SJSA1 (cell line): Measurements from ENCODE around the gene KDM4B. TPM values are rescaled to one million over a fixed set of nuclear protein-coding genes. Genes with fewer than 3 reads are reported as not detected.

ENCODE experiments used
- DNase-seq, 2 experiments: peaks; one replicate each; pipeline ENCODE4 v3.0.0-alpha.2; 2015 to 2020; ENCODE audit warnings: low spot score in 2 of 2, low read depth in 1 of 2
- H3K27ac ChIP-seq: fragments of 250-450 bp; sonication (Bioruptor Pico); 2 replicates; pipeline ENCODE4 v1.5.1; 2020; ENCODE audit warnings: mild to moderate bottlenecking, moderate library complexity
- H3K27me3 ChIP-seq: fragments of 250-450 bp; sonication (Bioruptor Pico); replicated peaks from 2 replicates; pipeline ENCODE4 v1.5.1; 2020; ENCODE audit warnings: mild to moderate bottlenecking, moderate library complexity
- H3K36me3 ChIP-seq: fragments of 250-450 bp; sonication (Bioruptor Pico); 2 replicates; pipeline ENCODE4 v1.5.1; 2020; ENCODE audit warnings: mild to moderate bottlenecking
- H3K4me1 ChIP-seq: fragments of 250-450 bp; sonication (Bioruptor Pico); replicated peaks from 2 replicates; pipeline ENCODE4 v1.6.1; 2021; ENCODE audit warnings: mild to moderate bottlenecking
- H3K4me3 ChIP-seq: fragments of 250-450 bp; sonication (Bioruptor Pico); 2 replicates; pipeline ENCODE4 v1.5.1; 2020; ENCODE audit warnings: mild to moderate bottlenecking
- H3K9me3 ChIP-seq: fragments of 250-450 bp; sonication (Bioruptor Pico); replicated peaks from 2 replicates; pipeline ENCODE4 v1.5.1; 2020; ENCODE audit warnings: mild to moderate bottlenecking
- total RNA-seq: library from RNA; depleted of rRNA; stranded (reverse); fragments of >200 nt; shearing (Covaris generic); gene quantifications from 2 replicates; pipeline ENCODE4 v1.2.3, GENCODE V29; 2014

KDM4B gene
- total RNA-seq, 1 experiment from 2014 or later, result 9.1 TPM

DNA sequence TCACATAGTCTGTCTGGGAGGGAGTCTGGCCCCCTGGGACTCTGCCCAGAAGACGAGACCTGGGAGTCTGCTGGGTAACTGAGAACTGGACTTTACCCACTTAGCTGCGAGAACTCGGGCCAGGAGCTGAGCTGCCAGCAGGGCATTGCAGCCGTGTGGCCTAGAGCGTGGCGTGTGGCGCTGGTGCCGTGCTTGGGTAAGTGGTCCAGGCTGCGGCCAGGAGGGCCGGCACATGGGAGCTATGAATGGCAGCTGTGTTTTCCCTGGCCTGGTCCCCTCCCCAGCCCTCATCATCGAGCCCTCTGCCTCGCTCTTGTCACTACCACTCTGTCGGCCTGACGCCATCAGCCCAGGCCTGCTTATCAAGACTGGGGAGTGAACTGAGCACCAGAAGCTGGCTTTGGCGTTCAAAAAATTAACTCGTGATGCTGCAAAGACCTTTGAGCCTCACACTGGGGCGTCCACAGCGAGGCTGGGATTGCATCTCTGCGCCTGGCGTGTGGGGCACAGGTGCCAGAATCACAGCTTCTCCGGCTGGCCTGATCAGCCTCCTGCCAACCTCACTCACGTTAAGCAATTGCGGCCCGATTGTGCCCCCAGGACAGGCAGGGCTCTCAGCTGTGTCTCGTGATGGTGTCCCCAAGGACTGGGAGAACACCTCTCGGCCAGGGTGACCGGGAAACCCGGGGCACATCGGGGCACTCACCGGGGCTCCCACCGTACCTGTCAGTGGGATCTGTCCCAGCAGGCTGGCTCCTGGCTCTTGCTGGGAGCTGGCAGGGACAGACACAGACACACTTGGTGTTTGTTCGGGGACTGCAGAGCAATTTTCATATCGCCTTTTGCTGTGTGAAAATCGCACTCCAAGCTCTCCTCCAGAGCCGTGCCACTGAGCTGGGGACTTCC lies 85.9 kb downstream of the KDM4B start:
- no peaks in the 10 kb centered on the region for H3K4me1 ChIP-seq
- H3K36me3 ChIP-seq, result peaks cover 26% of the 10 kb centered on the region
- H3K9me3 ChIP-seq, result no peaks in the 10 kb centered on the region
- no peak overlapping the region for H3K27ac ChIP-seq
- no peaks in the 10 kb centered on the region for H3K27me3 ChIP-seq
- no peak overlapping the region for H3K4me3 ChIP-seq
- no peak for DNase-seq

DNA sequence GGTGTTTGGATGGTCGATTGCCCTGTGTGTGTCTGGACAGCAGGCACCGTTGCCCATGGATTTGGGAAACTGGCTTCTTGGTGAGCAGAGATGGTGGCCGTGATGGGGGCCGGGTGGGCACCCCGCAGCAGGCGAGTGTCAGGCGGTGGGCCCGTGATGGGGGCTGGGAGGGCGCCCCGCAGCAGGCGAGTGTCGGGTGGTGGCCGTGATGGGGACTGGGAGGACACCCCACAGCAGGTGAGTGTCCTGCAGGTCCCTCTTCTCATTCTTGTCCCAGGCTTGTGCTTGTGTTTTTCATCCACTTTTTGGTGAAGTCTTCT lies 86.5 kb downstream of the KDM4B start:
- no peak for DNase-seq
- H3K4me3 ChIP-seq, result no peak overlapping the region
- H3K27me3 ChIP-seq, result no peaks in the 10 kb centered on the region
- H3K4me1 ChIP-seq, result no peaks in the 10 kb centered on the region
- H3K9me3 ChIP-seq, result no peaks in the 10 kb centered on the region
- H3K36me3 ChIP-seq, result peaks cover 22% of the 10 kb centered on the region
- no peak overlapping the region for H3K27ac ChIP-seq

DNA sequence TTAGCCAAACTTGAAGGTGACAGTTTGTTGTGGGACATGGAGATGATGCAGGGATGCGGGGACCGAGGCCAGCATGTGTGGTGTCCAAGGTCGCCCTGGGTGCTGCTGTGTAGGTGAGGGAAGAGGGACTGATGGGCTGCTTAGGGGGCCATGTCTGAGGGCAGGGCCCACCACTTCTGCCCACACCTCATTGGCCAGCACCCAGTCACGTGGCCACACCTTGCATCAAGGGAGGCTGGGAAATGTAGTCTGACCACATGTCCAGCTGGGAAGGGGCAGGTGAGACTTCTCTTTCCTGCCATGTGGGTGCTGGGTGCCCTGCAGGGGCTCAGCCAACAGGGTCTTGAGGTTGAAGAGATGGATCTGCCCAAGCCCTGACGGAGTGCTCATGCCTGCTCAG lies 88.9 kb downstream of the KDM4B start:
- H3K9me3 ChIP-seq, result no peaks in the 10 kb centered on the region
- no peaks in the 10 kb centered on the region for H3K4me1 ChIP-seq
- H3K27ac ChIP-seq, result no peak overlapping the region
- H3K27me3 ChIP-seq, result no peaks in the 10 kb centered on the region
- H3K4me3 ChIP-seq, result no peak overlapping the region
- peaks cover 18% of the 10 kb centered on the region for H3K36me3 ChIP-seq
- DNase-seq, result no peak

DNA sequence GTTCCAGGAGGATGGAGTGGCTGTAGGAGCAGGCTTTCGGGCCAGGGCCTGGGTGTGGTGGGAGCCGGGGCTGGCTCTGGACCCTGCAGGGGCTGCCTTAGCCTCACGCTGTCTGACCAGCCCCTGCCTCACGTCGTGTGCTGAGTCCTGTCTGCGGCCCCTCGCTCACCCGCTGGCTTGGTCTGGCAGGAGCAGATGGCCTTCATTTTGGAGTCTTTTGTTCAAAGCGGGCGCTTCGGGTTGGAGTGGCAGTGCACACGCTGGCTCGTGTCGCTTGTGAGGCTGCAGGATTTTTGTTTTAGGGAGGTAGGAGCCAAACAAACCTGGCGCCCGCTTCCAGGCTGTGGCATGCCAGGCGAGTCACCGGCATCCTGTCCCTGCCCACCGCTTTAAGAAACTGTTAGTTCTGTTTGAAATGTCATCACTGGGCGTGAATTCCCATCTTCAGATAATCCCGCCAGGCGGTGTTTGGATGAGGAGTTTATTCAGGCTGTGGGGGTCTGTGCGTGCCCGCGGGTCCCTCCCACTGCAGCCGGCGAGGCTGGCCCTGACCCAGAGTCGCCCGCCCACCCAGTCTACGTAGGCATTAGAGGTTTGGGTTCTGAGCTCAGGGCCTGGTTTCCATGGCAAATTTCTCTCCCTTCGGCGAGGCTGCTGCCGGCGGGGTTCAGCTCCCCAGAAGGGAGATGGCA lies 89.8 kb downstream of the KDM4B start:
- H3K4me3 ChIP-seq, result no peak overlapping the region
- no peak overlapping the region for H3K27ac ChIP-seq
- no peaks in the 10 kb centered on the region for H3K9me3 ChIP-seq
- peaks cover 23% of the 10 kb centered on the region for H3K36me3 ChIP-seq
- no peaks in the 10 kb centered on the region for H3K27me3 ChIP-seq
- no peaks in the 10 kb centered on the region for H3K4me1 ChIP-seq
- DNase-seq, result no peak

DNA sequence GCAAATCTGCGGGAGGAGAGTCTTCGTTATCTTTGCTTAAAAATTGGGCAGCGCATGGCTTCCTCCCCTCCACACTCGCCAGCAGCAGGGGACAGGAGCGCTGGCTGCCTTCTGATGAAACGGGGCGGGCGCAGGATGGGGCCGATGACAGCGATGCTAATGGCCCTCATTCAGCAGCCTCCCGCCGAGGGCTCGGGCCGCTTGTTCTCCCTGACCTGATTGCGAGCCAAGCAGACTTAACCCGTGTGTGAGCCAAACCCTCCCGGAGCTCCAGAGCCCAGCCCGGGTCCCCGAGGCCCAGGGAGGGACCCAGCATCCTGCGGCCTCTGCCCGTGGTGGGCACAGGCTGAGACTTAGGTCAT lies 90.3 kb downstream of the KDM4B start:
- H3K36me3 ChIP-seq, result peaks cover 23% of the 10 kb centered on the region
- H3K4me1 ChIP-seq, result no peaks in the 10 kb centered on the region
- no peak for DNase-seq
- H3K4me3 ChIP-seq, result no peak overlapping the region
- H3K27ac ChIP-seq, result no peak overlapping the region
- H3K27me3 ChIP-seq, result no peaks in the 10 kb centered on the region
- no peaks in the 10 kb centered on the region for H3K9me3 ChIP-seq

DNA sequence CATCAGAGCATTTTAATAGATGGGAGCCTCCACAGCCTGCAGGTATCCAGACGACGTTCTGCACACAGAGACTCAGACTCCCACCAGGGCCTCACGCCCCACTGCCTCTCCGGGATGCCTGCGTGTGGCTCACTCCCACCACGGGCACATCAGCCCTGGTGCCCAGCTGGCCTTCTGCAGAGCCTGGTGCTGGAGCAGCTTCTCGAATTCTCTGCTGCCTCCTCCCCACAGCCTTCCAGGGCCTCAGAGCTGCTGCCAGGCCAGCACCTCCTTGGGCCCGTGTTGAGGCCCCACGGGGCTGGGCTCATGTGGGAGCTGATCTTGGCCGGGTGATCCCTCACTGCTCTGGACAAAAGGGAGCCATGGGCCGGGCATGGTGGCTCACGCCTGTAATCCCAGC lies 90.9 kb downstream of the KDM4B start:
- Histone ChIP-seq H3K27ac (no peak overlapping the region), H3K9me3 (no peaks in the 10 kb centered on the region), H3K4me3 (no peak overlapping the region), H3K27me3 (no peaks in the 10 kb centered on the region), H3K36me3 (peaks cover 23% of the 10 kb centered on the region), H3K4me1 (no peaks in the 10 kb centered on the region)
- DNase-seq, result no peak

DNA sequence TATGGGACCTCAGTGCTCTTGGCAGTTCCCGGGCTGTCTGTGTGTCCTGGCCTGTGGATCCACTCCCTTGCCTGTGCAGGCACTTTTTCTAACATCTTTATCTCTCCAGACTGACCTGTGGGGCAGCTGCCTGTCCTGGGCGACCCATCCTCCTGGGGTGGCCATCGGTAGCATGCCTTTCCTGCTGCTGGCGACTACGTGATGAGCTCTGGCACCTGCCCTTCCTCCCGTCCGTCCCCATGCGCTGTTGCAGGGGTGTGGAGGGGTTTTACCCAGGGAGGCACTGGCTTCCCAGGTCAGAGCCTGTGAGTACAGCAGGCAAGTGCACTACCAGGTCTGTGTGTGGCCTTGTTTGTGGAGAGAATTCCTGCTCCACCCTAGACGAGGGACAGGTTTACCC lies 93.3 kb downstream of the KDM4B start:
- Histone ChIP-seq H3K36me3 (peaks cover 22% of the 10 kb centered on the region), H3K4me1 (no peaks in the 10 kb centered on the region), H3K9me3 (no peaks in the 10 kb centered on the region), H3K27ac (no peak overlapping the region), H3K4me3 (no peak overlapping the region), H3K27me3 (no peaks in the 10 kb centered on the region)
- DNase-seq, result no peak

DNA sequence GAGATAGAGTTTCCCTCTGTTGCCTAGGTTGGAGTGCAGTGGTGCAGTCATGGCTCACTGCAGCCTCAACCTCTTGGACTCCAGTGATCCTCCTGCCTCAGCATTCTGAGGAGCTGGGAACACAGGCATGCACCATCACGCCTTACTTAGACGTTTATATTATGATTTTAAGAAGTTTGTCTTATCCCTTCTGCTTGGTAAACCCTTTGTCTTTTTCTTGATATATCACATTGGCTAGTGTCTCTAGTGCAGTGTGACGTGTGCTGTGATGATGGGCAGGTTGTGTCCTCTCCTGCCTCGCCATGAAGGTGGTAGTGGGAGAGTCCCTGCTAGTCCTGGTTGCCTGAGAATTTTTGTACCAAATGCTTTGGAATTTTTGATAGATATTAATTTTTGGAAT lies 93.9 kb downstream of the KDM4B start:
- peaks cover 16% of the 10 kb centered on the region for H3K36me3 ChIP-seq
- no peaks in the 10 kb centered on the region for H3K9me3 ChIP-seq
- no peak for DNase-seq
- H3K27ac ChIP-seq, result no peak overlapping the region
- H3K4me3 ChIP-seq, result no peak overlapping the region
- H3K27me3 ChIP-seq, result no peaks in the 10 kb centered on the region
- H3K4me1 ChIP-seq, result no peaks in the 10 kb centered on the region

DNA sequence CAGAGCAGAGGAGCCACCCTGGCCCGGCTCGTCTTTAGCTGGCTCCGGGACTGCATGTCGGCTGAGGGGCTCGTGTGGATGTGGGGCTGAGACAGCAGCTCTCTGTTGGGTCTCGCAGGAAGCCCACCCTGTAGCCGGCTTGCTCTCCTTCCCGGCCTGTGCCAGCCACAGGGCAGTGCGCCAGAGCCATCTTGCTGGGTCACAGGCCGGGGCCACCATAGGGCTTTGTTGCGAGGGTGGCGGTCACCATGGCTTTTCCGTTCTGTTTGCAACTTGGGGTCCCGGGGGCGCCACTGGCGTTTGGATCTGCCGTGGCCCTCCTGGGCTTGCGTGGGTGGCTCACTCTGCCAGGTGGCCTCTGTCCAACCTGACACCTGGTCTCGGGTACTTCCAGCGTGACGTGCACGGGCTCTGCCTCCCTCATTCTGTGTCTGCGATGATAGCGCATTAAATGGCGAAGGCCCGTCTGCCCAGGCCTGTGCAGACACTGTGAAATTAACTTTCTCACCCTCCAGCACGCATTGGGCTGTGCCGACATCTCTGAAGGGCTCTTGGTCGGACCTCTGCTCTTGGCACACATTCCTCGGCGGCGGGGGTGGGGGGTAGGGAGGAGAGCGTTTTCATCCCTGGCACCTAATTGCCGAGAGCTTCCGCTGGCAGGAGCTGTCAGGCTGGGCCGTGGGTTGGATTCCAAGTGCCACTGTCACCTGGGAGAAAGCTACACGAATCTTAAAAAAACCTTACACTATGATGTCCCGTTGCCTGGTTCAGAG lies 95.1 kb downstream of the KDM4B start:
- Histone ChIP-seq H3K4me3 (no peak overlapping the region), H3K36me3 (peaks cover 14% of the 10 kb centered on the region), H3K27ac (no peak overlapping the region), H3K4me1 (no peaks in the 10 kb centered on the region), H3K9me3 (no peaks in the 10 kb centered on the region), H3K27me3 (no peaks in the 10 kb centered on the region)
- no peak for DNase-seq

DNA sequence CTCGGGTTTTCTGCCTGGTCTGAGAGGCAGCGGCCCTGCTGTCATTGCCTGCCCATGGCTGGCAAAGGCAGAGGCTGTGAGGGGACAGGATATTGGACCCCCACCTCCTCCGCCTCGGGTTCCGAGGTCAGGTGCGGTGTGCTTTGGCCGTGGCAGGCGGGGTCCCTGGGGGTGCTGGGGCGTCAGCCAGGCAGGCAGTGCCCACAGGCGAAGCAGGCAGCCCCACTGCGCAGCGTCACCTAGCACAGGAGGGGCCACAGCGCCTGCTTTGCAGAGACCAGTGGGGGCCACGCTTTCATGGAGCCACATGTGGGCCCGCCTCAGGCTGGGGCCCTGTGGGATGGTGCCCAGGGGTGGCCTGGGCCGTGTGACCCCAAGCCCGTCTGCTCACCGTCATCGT lies 96.0 kb downstream of the KDM4B start:
- H3K36me3 ChIP-seq, result peaks cover 14% of the 10 kb centered on the region
- H3K27me3 ChIP-seq, result no peaks in the 10 kb centered on the region
- H3K4me1 ChIP-seq, result no peaks in the 10 kb centered on the region
- H3K9me3 ChIP-seq, result no peaks in the 10 kb centered on the region
- no peak for DNase-seq
- no peak overlapping the region for H3K4me3 ChIP-seq
- H3K27ac ChIP-seq, result no peak overlapping the region

DNA sequence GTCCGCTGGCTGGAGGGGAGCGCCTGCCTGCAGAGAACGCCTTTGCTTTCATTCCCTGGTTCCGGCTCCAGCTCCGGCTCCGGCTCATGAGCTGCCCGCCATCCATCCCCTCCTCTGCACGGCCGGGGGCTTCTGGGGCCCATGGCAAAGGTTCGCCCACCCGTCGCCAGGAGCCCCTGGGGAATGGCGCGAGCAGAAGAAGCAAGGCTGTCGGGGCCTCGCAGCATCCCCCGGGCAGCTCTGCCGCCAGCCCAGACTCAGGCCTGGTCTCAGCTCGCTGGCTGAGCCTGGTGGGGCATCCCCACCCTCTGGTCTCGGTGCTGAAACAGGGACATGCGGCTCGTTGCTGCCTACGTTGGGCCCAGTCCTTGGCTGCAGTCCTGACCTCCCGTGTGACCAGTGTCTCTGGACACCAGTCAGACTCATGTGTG lies 96.8 kb downstream of the KDM4B start:
- no peaks in the 10 kb centered on the region for H3K4me1 ChIP-seq
- H3K27ac ChIP-seq, result no peak overlapping the region
- DNase-seq, result no peak
- H3K27me3 ChIP-seq, result no peaks in the 10 kb centered on the region
- peaks cover 14% of the 10 kb centered on the region for H3K36me3 ChIP-seq
- no peaks in the 10 kb centered on the region for H3K9me3 ChIP-seq
- no peak overlapping the region for H3K4me3 ChIP-seq

DNA sequence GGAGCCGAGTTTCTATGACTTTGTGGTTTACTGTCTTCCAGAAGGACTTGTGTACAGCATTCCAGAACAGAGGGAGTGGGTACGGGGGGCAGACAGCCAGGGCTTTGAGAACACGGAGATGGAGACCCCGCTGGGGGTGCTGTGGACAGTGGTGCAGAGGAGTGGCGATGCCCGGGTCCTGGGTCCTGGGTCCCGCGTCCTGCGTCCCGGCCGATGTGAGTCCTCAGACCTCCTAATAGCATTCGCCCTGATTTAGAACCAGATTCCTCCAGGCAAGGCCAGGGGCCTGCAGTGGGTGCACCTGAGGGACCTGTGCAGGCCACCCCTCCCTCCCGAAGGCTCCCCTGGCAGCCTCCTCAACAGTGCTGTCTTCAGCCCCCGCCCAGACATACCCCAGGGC lies 97.9 kb downstream of the KDM4B start:
- peaks cover 20% of the 10 kb centered on the region for H3K36me3 ChIP-seq
- no peak for DNase-seq
- no peaks in the 10 kb centered on the region for H3K27me3 ChIP-seq
- H3K4me3 ChIP-seq, result no peak overlapping the region
- no peak overlapping the region for H3K27ac ChIP-seq
- no peaks in the 10 kb centered on the region for H3K9me3 ChIP-seq
- H3K4me1 ChIP-seq, result no peaks in the 10 kb centered on the region

DNA sequence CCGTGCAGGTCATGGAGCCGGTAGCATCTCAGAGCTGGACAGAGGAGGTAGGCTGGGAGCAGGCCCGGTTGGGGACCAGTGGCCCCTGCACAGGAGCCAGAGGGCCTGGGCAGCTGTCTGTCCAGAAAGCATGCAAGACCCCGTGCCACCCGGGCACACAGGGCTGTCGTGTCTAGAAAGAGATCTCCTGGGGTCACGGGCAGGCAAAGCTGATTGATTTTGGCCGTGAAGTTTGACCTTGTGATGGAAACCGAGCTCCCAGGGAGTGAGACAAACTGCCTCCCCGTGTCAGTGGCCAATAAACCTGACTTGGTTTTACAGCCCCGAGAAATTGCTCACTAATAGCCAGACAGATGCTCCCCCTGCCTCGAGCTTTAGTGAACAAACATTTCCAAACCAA lies 98.8 kb downstream of the KDM4B start:
- no peaks in the 10 kb centered on the region for H3K9me3 ChIP-seq
- H3K27me3 ChIP-seq, result no peaks in the 10 kb centered on the region
- DNase-seq, result no peak
- H3K4me3 ChIP-seq, result no peak overlapping the region
- no peaks in the 10 kb centered on the region for H3K4me1 ChIP-seq
- H3K27ac ChIP-seq, result no peak overlapping the region
- H3K36me3 ChIP-seq, result peaks cover 16% of the 10 kb centered on the region
